HepG2 (cell line): ENCODE results near the gene FBXW8. TPM values are rescaled to one million over a fixed set of nuclear protein-coding genes. Genes with fewer than 3 reads are reported as not detected.

Experiments used
- GLMP ChIP-seq: sonication (generic); formaldehyde crosslinking; IDR thresholded peaks from 2 replicates; pipeline ENCODE4 v1.9.0; 2021; ENCODE audit warnings: missing genetic modification reagents, mild to moderate bottlenecking, borderline replicate concordance
- KIAA2018 ChIP-seq: sonication (generic); formaldehyde crosslinking; IDR thresholded peaks from 2 replicates; pipeline ENCODE4 v1.5.0; 2020; ENCODE audit warnings: mild to moderate bottlenecking, missing genetic modification reagents, borderline replicate concordance
- KLF13 ChIP-seq: sonication (generic); formaldehyde crosslinking; IDR thresholded peaks from 2 replicates; pipeline ENCODE4 v1.4.0; 2020; ENCODE audit warnings: mild to moderate bottlenecking, missing genetic modification reagents
- MAF1 ChIP-seq: sonication (generic); formaldehyde crosslinking; IDR thresholded peaks from 2 replicates; pipeline ENCODE4 v1.5.0; 2020; ENCODE audit warnings: missing genetic modification reagents, borderline replicate concordance
- PHF21A ChIP-seq: sonication (generic); formaldehyde crosslinking; IDR thresholded peaks from 2 replicates; pipeline ENCODE4 v1.5.0; 2020; ENCODE audit warnings: mild to moderate bottlenecking, missing genetic modification reagents
- POLR2G ChIP-seq: fragments of 200-400 bp; formaldehyde crosslinking; IDR thresholded peaks from 2 replicates; pipeline ENCODE4 v1.6.1; 2018; ENCODE audit warnings: mild to moderate bottlenecking, low read depth, low read length, moderate library complexity
- REL ChIP-seq: sonication (generic); formaldehyde crosslinking; conservative IDR thresholded peaks from 2 replicates; pipeline ENCODE4 v1.8.0; 2022; ENCODE audit warnings: mild to moderate bottlenecking, missing genetic modification reagents, moderate library complexity
- THAP8 ChIP-seq: sonication (generic); formaldehyde crosslinking; IDR thresholded peaks from 2 replicates; pipeline ENCODE4 v1.5.1; 2020; ENCODE audit warnings: missing genetic modification reagents, mild to moderate bottlenecking, borderline replicate concordance
- USF2 ChIP-seq, 2 experiments: sonication (generic) in 1 of 2; formaldehyde crosslinking in 1 of 2; IDR thresholded peaks; 2 replicates each; pipeline versions ENCODE4 v1.5.1 to v1.6.1; 2011 to 2020; ENCODE audit warnings: borderline replicate concordance in 1 of 2, low read depth in 1 of 2, low read length in 1 of 2, mild to moderate bottlenecking in 1 of 2, missing genetic modification reagents in 1 of 2, moderate library complexity in 1 of 2
- ZNF24 ChIP-seq: fragments of 450-650 bp; IDR thresholded peaks from 2 replicates; pipeline ENCODE4 v1.6.1; 2017; ENCODE audit warnings: antibody characterized with exemption, mild to moderate bottlenecking
- ZNF451 ChIP-seq: sonication (generic); formaldehyde crosslinking; IDR thresholded peaks from 2 replicates; pipeline ENCODE4 v1.5.0; 2020; ENCODE audit warnings: mild to moderate bottlenecking, missing genetic modification reagents
- ZNF724P ChIP-seq: sonication (generic); formaldehyde crosslinking; IDR thresholded peaks from 2 replicates; pipeline ENCODE4 v1.8.0; 2022; ENCODE audit warnings: missing genetic modification reagents, borderline replicate concordance
- ZNF776 ChIP-seq: sonication (generic); formaldehyde crosslinking; IDR thresholded peaks from 2 replicates; pipeline ENCODE4 v1.4.0; 2020; ENCODE audit warnings: mild to moderate bottlenecking, missing genetic modification reagents
- ZNF790 ChIP-seq: sonication (generic); formaldehyde crosslinking; IDR thresholded peaks from 2 replicates; pipeline ENCODE4 v1.8.0; 2022; ENCODE audit warnings: missing genetic modification reagents, mild to moderate bottlenecking, borderline replicate concordance
- polyA plus RNA-seq, 8 experiments: library from polyadenylated mRNA; depleted of rRNA in 3 of 8; stranded (reverse) in 7 of 8; unstranded in 1 of 8; fragments of >200 nt; fragmentation: Illumina TruSeq in 4 of 8; extraction: Trizol in 4 of 8; gene quantifications; 2 replicates each; pipeline versions ENCODE4 v1.2.1 to v1.2.3, GENCODE V29; 2011 to 2016; ENCODE audit warnings: low read depth in 4 of 8, missing spikeins in 1 of 8, mixed read lengths in 1 of 8; ENCODE audit not compliant: insufficient read depth in 1 of 8
- total RNA-seq, 5 experiments: library from RNA; depleted of rRNA; stranded (reverse); fragments of >200 nt; fragmentation: Illumina TruSeq; extraction: Trizol; gene quantifications; 2 replicates each; pipeline ENCODE4 v1.2.3, GENCODE V29; 2016; ENCODE audit warnings: low read depth in 1 of 5

Gene FBXW8
- total and polyA plus RNA-seq, 2 of the 13 experiments (the other 11 are each of a cell fraction or from before 2014, with no cell fraction given), result 5.1 to 5.9 TPM

GRCh38 chr12:116916714-116917114 lies 6.0 kb downstream of the FBXW8 start (continued):
- TF ChIP-seq ZNF451 (CRISPR knock-in tag) (no peak), PHF21A (CRISPR knock-in tag) (peak; percentile 65), REL (no peak), ZNF24 (no peak), ZNF724P (no peak), ZNF790 (CRISPR knock-in tag) (no peak), POLR2G (no peak), USF2 (IDR thresholded peaks at IDR 0.05; ENCODE audit: low read depth, low read length) (no peak), USF2 (CRISPR knock-in tag; IDR thresholded peaks at IDR 0.05; ENCODE audit: borderline replicate concordance) (no peak), GLMP (CRISPR knock-in tag) (no peak), THAP8 (CRISPR knock-in tag) (no peak), KLF13 (no peak), ZNF776 (CRISPR knock-in tag) (no peak), MAF1 (no peak), KIAA2018 (CRISPR knock-in tag) (no peak)
